Prostate gland (tissue), 2 donors: ENCODE data around the gene ST6GALNAC3. TPM values are rescaled to one million over a fixed set of nuclear protein-coding genes. Genes with fewer than 3 reads are reported as not detected.

Experiments used
- DNase-seq: peaks from one replicate; pipeline ENCODE4 v3.0.0-alpha.2; 2019; ENCODE audit warnings: low spot score
- H3K27ac ChIP-seq, 2 donors: fragments of 200-600 bp; sonication (generic); 2 replicates each; pipeline ENCODE4 v1.5.1; 2017 to 2019
- H3K27me3 ChIP-seq: fragments of 200-600 bp; sonication (generic); replicated peaks from 2 replicates; pipeline ENCODE4 v1.5.1; 2019; ENCODE audit not compliant: insufficient read depth
- H3K36me3 ChIP-seq, 2 donors: fragments of 200-600 bp; sonication (generic); 1 replicate in 1 of 2; 2 replicates in 1 of 2; pipeline versions ENCODE4 v1.5.1 to v1.8.1; 2017 to 2019
- H3K4me1 ChIP-seq: fragments of 200-600 bp; sonication (generic); replicated peaks from 2 replicates; pipeline ENCODE4 v1.5.1; 2019
- H3K4me3 ChIP-seq, 2 donors: fragments of 200-600 bp; sonication (generic); 2 replicates each; pipeline ENCODE4 v1.5.1; 2017 to 2019
- H3K9me3 ChIP-seq: fragments of 200-600 bp; sonication (generic); 2 replicates; pipeline ENCODE4 v1.5.1; 2017
- POLR2A ChIP-seq: fragments of 450-650 bp; IDR thresholded peaks from one replicate; pipeline ENCODE4 v1.6.1; 2016; ENCODE audit warnings: antibody characterized with exemption, mild to moderate bottlenecking
- POLR2AphosphoS5 ChIP-seq: sonication (generic); formaldehyde crosslinking; IDR thresholded peaks from one replicate; pipeline ENCODE4 v1.6.1; 2017; ENCODE audit warnings: antibody characterized with exemption
- WGBS: methylation state at CpG from one replicate; pipeline ENCODE4 v1.1.5; 2018; 5-methylcytosine and 5-hydroxymethylcytosine counted together
- intact Hi-C: fragments of 100-400 bp; cut with DNase I; formaldehyde crosslinking; loops from one replicate; pipeline ENCODE4 v1.14.2; 2022
- total RNA-seq, 2 donors: library from RNA; depleted of rRNA; stranded (reverse); fragments of >200 nt; gene quantifications; one replicate each; pipeline ENCODE4 v1.1.0, GENCODE V29; 2016
- TF ChIP-seq, protein P1 (sequence below), 4 experiments: fragments of 200-600 bp in 2 of 4; fragments of 450-650 bp in 2 of 4; sonication (generic) in 2 of 4; IDR thresholded peaks; 1 replicate in 3 of 4; 2 replicates in 1 of 4; pipeline ENCODE4 v1.5.1; 2016 to 2019; ENCODE audit warnings: antibody characterized with exemption in 4 of 4, mild to moderate bottlenecking in 2 of 4, moderate library complexity in 2 of 4

Gene ST6GALNAC3
- total RNA-seq, 2 donors from 2014 or later = 0.41 to 0.80 TPM

DNA sequence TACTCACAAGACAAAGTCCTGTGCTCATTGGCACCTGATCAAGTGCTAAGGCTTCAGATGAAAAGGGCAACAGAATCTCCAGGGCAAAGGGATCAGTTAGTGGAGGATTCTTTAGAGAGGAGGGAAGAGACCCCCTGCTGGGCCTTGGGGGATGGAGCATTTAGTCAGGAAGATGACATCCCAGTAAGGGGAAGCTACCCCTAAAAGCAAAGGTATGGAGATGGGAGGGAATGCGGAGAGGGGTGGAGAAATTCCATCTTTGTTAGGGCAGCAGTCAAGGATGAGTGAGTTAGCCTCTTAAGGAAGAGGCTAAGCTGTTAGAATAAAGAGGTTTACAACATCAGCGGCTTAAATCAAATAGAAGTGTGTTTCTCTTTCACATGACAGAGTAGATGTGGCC, 67.4 kb downstream of the ST6GALNAC3 start:
- TF ChIP-seq POLR2A (no peak), POLR2AphosphoS5 (no peak)
- TF ChIP-seq, protein P1, sequence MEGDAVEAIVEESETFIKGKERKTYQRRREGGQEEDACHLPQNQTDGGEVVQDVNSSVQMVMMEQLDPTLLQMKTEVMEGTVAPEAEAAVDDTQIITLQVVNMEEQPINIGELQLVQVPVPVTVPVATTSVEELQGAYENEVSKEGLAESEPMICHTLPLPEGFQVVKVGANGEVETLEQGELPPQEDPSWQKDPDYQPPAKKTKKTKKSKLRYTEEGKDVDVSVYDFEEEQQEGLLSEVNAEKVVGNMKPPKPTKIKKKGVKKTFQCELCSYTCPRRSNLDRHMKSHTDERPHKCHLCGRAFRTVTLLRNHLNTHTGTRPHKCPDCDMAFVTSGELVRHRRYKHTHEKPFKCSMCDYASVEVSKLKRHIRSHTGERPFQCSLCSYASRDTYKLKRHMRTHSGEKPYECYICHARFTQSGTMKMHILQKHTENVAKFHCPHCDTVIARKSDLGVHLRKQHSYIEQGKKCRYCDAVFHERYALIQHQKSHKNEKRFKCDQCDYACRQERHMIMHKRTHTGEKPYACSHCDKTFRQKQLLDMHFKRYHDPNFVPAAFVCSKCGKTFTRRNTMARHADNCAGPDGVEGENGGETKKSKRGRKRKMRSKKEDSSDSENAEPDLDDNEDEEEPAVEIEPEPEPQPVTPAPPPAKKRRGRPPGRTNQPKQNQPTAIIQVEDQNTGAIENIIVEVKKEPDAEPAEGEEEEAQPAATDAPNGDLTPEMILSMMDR (IDR thresholded peaks at IDR 0.05) = no peak
- Histone ChIP-seq H3K27me3 (no peaks in the 10 kb centered on the region), H3K36me3 (no peaks in the 10 kb centered on the region), H3K9me3 (no peaks in the 10 kb centered on the region), H3K4me1 (no peaks in the 10 kb centered on the region), H3K4me3 (no peak overlapping the region), H3K27ac (no peak overlapping the region)
- intact Hi-C loops = no loop called here
- DNase-seq = no peak
- 95% methylated on average over 2 of the region's 2 CpGs for WGBS

DNA sequence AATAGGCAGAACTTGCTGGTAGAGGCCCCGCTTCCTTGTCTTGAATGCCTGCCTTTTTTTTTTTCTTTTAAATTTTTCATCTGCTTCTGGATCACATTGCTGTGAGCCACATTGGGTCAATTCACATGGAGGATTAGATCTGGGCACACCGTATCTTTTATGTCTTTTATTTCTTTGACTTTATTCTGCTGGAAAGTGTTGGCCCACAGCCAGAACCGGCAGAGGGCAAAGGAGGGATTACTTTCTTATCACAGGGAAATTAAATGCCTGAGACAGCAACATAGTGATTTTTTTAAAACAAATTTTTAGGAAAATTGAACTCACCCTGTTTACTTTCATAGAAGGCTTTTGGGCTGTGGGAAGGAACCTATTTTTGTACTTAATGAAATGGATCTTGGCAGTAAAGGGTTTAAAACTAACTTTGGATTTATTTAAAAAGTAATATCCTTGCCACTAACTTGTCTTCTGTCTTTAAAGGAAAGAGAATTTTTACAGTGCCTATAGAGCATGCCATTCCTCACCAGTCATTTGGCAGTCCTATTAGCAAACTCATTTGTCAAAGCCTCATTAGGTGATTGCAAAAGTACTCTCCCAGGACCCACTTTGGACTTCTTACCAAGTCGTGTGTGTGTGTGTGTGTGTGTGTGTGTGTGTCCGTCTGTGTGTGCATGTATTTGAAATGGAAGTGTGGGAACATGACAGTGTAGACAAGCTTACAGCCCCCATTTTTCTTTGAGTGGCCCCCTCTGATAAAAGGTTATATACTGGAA, 68.4 kb downstream of the ST6GALNAC3 start:
- no peak overlapping the region for H3K27ac ChIP-seq
- H3K4me3 ChIP-seq = no peak overlapping the region
- intact Hi-C loops = no loop called here
- H3K27me3 ChIP-seq = no peaks in the 10 kb centered on the region
- no peaks in the 10 kb centered on the region for H3K9me3 ChIP-seq
- no peak for DNase-seq
- no peaks in the 10 kb centered on the region for H3K4me1 ChIP-seq
- 38% methylated on average over 5 of the region's 5 CpGs for WGBS
- no peak for TF ChIP-seq POLR2A
- TF ChIP-seq, protein P1 (IDR thresholded peaks at IDR 0.05) = no peak
- TF ChIP-seq POLR2AphosphoS5 = no peak
- no peaks in the 10 kb centered on the region for H3K36me3 ChIP-seq

DNA sequence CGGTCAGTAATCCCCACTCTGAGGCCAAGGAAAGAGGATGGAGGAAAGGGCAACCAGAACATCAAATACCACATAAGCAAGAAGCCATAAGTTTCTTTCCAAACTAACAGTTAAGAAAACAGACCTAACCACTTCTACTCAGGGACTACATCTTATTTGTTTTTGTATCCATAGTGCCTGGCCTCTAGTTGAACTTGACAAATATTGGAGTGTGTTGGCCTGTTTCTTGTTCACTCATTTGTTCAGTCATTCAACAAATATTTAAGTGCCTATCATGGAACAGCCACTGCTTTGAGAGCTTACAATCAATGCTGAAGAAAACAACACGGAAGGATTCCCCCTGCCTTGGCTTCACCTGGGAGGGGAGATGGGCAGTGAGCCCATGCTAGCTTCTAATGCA, 69.7 kb downstream of the ST6GALNAC3 start:
- Histone ChIP-seq H3K9me3 (no peaks in the 10 kb centered on the region), H3K4me1 (no peaks in the 10 kb centered on the region), H3K27me3 (no peaks in the 10 kb centered on the region), H3K36me3 (no peaks in the 10 kb centered on the region), H3K27ac (no peak overlapping the region), H3K4me3 (no peak overlapping the region)
- intact Hi-C loops = no loop called here
- DNase-seq = no peak
- TF ChIP-seq POLR2A = no peak
- TF ChIP-seq, protein P1 (IDR thresholded peaks at IDR 0.05) = no peak
- TF ChIP-seq POLR2AphosphoS5 = no peak
- 92% methylated on average over 2 of the region's 2 CpGs for WGBS

DNA sequence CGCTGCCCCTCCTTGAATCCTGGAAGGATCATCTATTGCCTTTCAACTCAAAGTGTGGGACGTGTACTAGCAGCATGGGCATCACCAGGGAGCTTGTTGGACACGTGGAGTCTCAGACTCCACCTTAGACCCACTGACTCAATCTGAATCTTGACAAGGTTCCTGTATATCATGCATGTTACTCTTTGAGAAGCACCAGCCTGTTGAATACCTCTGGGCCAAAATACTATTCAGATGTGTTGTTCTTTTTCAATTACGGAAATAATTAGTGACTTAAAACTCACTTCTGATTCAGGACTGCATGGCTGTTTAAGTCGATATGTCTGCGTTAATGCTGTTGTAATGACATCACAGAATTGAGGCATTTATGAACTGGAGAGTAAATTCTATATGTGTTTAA, 70.8 kb downstream of the ST6GALNAC3 start:
- Histone ChIP-seq H3K27me3 (no peaks in the 10 kb centered on the region), H3K27ac (no peak overlapping the region), H3K36me3 (no peaks in the 10 kb centered on the region), H3K4me1 (no peaks in the 10 kb centered on the region), H3K4me3 (no peak overlapping the region), H3K9me3 (no peaks in the 10 kb centered on the region)
- DNase-seq = no peak
- TF ChIP-seq POLR2AphosphoS5 = no peak
- TF ChIP-seq, protein P1 (IDR thresholded peaks at IDR 0.05) = no peak
- no peak for TF ChIP-seq POLR2A
- intact Hi-C loops = no loop called here
- 59% methylated on average over 6 of the region's 6 CpGs for WGBS

DNA sequence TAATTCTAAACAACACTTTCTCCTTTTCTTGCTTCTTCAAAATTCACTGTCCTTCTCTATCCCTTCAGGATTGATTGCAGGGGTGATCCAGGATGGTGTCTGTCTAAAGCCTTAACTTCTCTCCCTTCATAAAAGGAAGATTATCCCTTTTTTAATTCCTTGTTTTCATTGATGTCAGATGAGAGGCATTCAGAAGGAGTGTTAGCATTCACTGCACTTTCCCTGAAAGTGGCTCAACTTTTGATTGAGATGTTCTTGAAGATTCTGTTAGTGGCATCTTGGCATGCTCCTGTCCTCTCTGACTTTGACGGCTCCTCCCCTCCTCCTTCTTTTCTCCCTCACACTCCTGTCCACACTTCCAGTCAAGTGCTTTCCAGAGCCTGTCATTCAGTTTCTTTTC, 71.6 kb downstream of the ST6GALNAC3 start:
- Histone ChIP-seq H3K27ac (no peak overlapping the region), H3K27me3 (no peaks in the 10 kb centered on the region), H3K9me3 (no peaks in the 10 kb centered on the region), H3K4me1 (no peaks in the 10 kb centered on the region), H3K4me3 (no peak overlapping the region), H3K36me3 (no peaks in the 10 kb centered on the region)
- intact Hi-C loops = no loop called here
- DNase-seq = no peak
- TF ChIP-seq, protein P1 (IDR thresholded peaks at IDR 0.05) = no peak
- TF ChIP-seq POLR2A (no peak), POLR2AphosphoS5 (no peak)
- 52% methylated on average over 1 of the region's 1 CpG for WGBS
